ENCODE measurements around the gene SULT1E1.

GRCh38 chr4:69835766-69836165 is 24.2 kb downstream of the SULT1E1 start:
- TF ChIP-seq CTCF (IDR thresholded peaks at IDR 0.05), result no peak
- TF ChIP-seq POLR2A (IDR thresholded peaks at IDR 0.05), result no peak
